ENCODE data around the gene CCDC92B.

CCDC92B gene

GRCh38 chr17:2755891-2756724 is 6.7 kb upstream of the CCDC92B start:
- no peak for ATAC-seq
- TF ChIP-seq CSRNP3 (CRISPR knock-in tag; IDR thresholded peaks at IDR 0.05) (no peak), CREB5 (CRISPR knock-in tag; IDR thresholded peaks at IDR 0.05; ENCODE audit: low read depth) (no peak), TSHZ2 (CRISPR knock-in tag; IDR thresholded peaks at IDR 0.05) (no peak), PPARA (CRISPR knock-in tag; IDR thresholded peaks at IDR 0.05; ENCODE audit: borderline replicate concordance) (no peak), PATZ1 (CRISPR knock-in tag; IDR thresholded peaks at IDR 0.05; ENCODE audit: borderline replicate concordance) (no peak), ZFP3 (CRISPR knock-in tag; IDR thresholded peaks at IDR 0.05) (no peak), ZNF70 (CRISPR knock-in tag; IDR thresholded peaks at IDR 0.05) (no peak), BACH2 (CRISPR knock-in tag; IDR thresholded peaks at IDR 0.05; ENCODE audit: borderline replicate concordance) (no peak), ISL1 (CRISPR knock-in tag; IDR thresholded peaks at IDR 0.05) (no peak), ZFP30 (CRISPR knock-in tag; IDR thresholded peaks at IDR 0.05) (no peak)

GRCh38 chr17:2751491-2751890 is 2.0 kb upstream of the CCDC92B start:
- TF ChIP-seq GLIS3 (CRISPR knock-in tag; IDR thresholded peaks at IDR 0.05) (no peak), TSHZ2 (CRISPR knock-in tag; IDR thresholded peaks at IDR 0.05) (no peak), CREB5 (CRISPR knock-in tag; IDR thresholded peaks at IDR 0.05; ENCODE audit: low read depth) (no peak), RARB (CRISPR knock-in tag; IDR thresholded peaks at IDR 0.05) (no peak)
- ATAC-seq: no peak

- no peak for ATAC-seq
Measured at GRCh38 chr17:2750721-2751120, 1.3 kb upstream of the CCDC92B start.

GRCh38 chr17:2749784-2750181 is 331 bp upstream of the CCDC92B start:
- TF ChIP-seq RARB (CRISPR knock-in tag; IDR thresholded peaks at IDR 0.05) (no peak), POU6F1 (CRISPR knock-in tag; IDR thresholded peaks at IDR 0.05; ENCODE audit: borderline replicate concordance, low read depth) (no peak), SNAI2 (CRISPR knock-in tag; IDR thresholded peaks at IDR 0.05) (peak; percentile 70; the same call in 1 of the 2 replicates), CSDC2 (CRISPR knock-in tag; IDR thresholded peaks at IDR 0.05) (0 out of 2 replicates have a peak, but pooled peaks have one; percentile 35), ZC3H10 (CRISPR knock-in tag; IDR thresholded peaks at IDR 0.05) (no peak), ZFP3 (CRISPR knock-in tag; IDR thresholded peaks at IDR 0.05) (peak; percentile 78), TSHZ2 (CRISPR knock-in tag; IDR thresholded peaks at IDR 0.05) (peak; percentile 32; the same call in 1 of the 2 replicates), ARNTL (CRISPR knock-in tag; IDR thresholded peaks at IDR 0.05; ENCODE audit: borderline replicate concordance, low read depth) (no peak)
- ATAC-seq: peak; percentile 99

More at GRCh38 chr17:2750721-2751120, 1.3 kb upstream of the CCDC92B start:
- TF ChIP-seq BACH2 (CRISPR knock-in tag; IDR thresholded peaks at IDR 0.05; ENCODE audit: borderline replicate concordance): no peak
- no peak for TF ChIP-seq ISL1 (CRISPR knock-in tag; IDR thresholded peaks at IDR 0.05)

All from SK-N-SH treated with all-trans-retinoic acid at 6 μM for 48 hours (cell line).